ENCODE measurements around the gene FER.

Gene FER

DNA sequence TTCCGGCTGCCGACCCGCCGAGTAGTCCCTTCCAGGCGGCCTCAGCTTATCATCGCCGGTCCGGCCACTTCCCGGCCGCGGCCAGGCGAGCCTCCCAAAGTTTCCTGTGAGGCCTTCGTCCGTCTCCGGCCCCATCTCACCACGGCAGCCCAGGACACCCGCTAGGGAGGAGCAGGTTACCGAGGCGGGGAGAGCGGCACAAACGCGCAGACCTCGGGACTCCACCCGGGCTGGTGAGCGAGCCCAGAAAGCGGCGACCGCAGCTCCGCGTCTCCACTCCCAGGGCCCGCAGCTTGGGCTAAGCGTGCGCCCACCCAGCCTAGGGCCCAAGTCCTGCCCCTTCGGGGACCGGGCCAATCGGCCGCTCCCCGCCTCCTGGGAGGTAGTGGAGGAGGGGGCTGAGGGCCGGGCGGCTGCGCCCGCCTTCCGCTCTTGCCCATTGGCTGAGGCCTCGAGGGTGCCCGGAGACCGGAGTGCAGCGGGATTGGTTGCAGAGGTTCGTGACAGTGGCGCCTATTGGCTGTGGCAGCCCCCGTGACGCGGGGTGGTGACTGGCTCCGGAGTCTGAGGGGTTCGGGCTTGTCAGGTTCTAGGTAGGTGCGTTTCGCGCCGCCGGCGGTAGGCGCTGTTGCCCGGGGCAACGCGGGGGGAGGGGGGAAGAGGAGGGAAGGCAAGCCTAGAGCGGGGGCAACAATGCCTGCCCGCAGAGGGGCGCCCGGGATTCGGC is 867 bp downstream of the FER start:
- DNase-seq (ENCODE audit: low read depth in 1 of 2, low spot score in 1 of 2), result peak; percentile 70 to 92
- TF ChIP-seq SPI1 (IDR thresholded peaks at IDR 0.05; ENCODE audit: borderline replicate concordance, low read depth) (no peak), GABPA (IDR thresholded peaks at IDR 0.05; ENCODE audit: low read depth) (no peak), POLR2AphosphoS5 (IDR thresholded peaks at IDR 0.05; ENCODE audit: low read depth) (0 out of 2 replicates have a peak, but pooled peaks have one; percentile 36)
- TF ChIP-seq, protein P1, sequence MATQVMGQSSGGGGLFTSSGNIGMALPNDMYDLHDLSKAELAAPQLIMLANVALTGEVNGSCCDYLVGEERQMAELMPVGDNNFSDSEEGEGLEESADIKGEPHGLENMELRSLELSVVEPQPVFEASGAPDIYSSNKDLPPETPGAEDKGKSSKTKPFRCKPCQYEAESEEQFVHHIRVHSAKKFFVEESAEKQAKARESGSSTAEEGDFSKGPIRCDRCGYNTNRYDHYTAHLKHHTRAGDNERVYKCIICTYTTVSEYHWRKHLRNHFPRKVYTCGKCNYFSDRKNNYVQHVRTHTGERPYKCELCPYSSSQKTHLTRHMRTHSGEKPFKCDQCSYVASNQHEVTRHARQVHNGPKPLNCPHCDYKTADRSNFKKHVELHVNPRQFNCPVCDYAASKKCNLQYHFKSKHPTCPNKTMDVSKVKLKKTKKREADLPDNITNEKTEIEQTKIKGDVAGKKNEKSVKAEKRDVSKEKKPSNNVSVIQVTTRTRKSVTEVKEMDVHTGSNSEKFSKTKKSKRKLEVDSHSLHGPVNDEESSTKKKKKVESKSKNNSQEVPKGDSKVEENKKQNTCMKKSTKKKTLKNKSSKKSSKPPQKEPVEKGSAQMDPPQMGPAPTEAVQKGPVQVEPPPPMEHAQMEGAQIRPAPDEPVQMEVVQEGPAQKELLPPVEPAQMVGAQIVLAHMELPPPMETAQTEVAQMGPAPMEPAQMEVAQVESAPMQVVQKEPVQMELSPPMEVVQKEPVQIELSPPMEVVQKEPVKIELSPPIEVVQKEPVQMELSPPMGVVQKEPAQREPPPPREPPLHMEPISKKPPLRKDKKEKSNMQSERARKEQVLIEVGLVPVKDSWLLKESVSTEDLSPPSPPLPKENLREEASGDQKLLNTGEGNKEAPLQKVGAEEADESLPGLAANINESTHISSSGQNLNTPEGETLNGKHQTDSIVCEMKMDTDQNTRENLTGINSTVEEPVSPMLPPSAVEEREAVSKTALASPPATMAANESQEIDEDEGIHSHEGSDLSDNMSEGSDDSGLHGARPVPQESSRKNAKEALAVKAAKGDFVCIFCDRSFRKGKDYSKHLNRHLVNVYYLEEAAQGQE (IDR thresholded peaks at IDR 0.05; ENCODE audit: insufficient replicate concordance, low read depth), result no peak
- TF ChIP-seq, protein P2, sequence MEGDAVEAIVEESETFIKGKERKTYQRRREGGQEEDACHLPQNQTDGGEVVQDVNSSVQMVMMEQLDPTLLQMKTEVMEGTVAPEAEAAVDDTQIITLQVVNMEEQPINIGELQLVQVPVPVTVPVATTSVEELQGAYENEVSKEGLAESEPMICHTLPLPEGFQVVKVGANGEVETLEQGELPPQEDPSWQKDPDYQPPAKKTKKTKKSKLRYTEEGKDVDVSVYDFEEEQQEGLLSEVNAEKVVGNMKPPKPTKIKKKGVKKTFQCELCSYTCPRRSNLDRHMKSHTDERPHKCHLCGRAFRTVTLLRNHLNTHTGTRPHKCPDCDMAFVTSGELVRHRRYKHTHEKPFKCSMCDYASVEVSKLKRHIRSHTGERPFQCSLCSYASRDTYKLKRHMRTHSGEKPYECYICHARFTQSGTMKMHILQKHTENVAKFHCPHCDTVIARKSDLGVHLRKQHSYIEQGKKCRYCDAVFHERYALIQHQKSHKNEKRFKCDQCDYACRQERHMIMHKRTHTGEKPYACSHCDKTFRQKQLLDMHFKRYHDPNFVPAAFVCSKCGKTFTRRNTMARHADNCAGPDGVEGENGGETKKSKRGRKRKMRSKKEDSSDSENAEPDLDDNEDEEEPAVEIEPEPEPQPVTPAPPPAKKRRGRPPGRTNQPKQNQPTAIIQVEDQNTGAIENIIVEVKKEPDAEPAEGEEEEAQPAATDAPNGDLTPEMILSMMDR (IDR thresholded peaks at IDR 0.05; ENCODE audit: insufficient read depth, low read length), result no peak
- Histone ChIP-seq H3K27ac (replicated peaks) (peak overlapping the region; percentile 69), H3K4me3 (replicated peaks; ENCODE audit: insufficient read depth, low read length) (peak overlapping the region; percentile 86), H3K27me3 (ENCODE audit: insufficient read depth, poor library complexity, severe bottlenecking) (no peaks in the 10 kb centered on the region)

DNA sequence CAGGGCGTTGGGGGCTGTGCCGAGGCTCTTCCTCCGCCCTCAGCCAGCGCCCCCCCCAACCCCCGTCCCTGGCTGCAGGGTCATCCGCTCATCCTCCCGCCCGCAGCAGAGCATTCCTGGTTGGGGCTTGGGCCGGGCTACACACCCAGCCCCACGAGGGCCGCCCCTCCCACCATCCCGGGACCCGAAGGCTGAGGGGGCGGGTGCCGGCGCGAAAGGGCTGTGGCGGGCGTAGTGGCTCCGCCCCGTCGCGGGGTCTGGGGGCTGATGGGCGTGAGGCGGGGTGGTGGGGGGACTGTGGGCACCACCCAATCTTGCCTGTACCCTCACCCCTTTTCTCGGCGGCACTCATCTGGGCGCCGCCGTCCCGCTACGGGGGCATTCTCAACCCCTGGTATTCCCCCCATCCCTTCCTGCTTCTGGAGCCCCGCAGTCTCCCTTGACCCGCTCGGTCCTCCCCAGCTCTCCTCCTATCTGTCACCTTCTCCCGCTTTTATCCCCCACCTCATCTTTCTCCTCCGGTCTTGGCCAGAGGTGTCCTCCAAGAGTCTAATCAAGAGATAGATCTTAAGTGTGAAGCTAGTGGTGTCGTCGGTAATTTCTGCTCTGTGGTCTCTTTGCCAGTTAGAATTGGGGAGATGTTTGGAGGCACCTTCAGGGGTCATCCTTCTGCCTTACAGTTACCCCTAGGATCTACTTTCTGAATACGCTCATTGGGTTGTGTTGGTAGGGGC is 1.6 kb downstream of the FER start:
- Histone ChIP-seq H3K27ac (replicated peaks) (no peak overlapping the region; the same call in 1 of the 2 replicates), H3K4me3 (replicated peaks; ENCODE audit: insufficient read depth, low read length) (peak overlapping the region; percentile 86), H3K27me3 (ENCODE audit: insufficient read depth, poor library complexity, severe bottlenecking) (no peaks in the 10 kb centered on the region)
- TF ChIP-seq, protein P1 (IDR thresholded peaks at IDR 0.05; ENCODE audit: insufficient replicate concordance, low read depth), result no peak
- TF ChIP-seq SPI1 (IDR thresholded peaks at IDR 0.05; ENCODE audit: borderline replicate concordance, low read depth) (no peak), POLR2AphosphoS5 (IDR thresholded peaks at IDR 0.05; ENCODE audit: low read depth) (no peak), GABPA (IDR thresholded peaks at IDR 0.05; ENCODE audit: low read depth) (no peak)
- TF ChIP-seq, protein P2 (IDR thresholded peaks at IDR 0.05; ENCODE audit: insufficient read depth, low read length), result no peak
- no peak for DNase-seq (ENCODE audit: low read depth in 1 of 2, low spot score in 1 of 2)

DNA sequence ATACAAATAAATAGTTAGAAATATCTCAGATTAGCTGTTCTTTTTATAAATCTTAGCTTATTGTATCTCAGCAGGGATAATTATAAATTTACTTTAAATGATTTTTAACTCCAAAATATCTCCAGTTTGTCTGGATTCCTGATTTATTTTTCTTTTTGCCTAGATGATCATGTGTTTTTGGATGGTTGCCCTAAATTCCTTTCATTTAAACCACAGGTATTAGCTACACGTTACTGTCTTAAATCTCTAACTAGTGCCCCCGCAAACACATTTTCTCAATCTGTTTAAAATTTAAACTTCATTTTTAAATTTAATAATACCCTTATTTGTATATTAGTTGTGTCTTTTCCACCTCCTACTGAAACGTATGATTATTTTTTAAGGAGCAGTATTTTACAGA is 5.6 kb downstream of the FER start:
- TF ChIP-seq, protein P1 (IDR thresholded peaks at IDR 0.05; ENCODE audit: insufficient replicate concordance, low read depth), result no peak
- TF ChIP-seq, protein P2 (IDR thresholded peaks at IDR 0.05; ENCODE audit: insufficient read depth, low read length), result no peak

More for the DNA sequence above, 5.6 kb downstream of the FER start:
- no peak for DNase-seq (ENCODE audit: low read depth in 1 of 2, low spot score in 1 of 2)
- H3K4me3 ChIP-seq (replicated peaks; ENCODE audit: insufficient read depth, low read length), result no peak overlapping the region
- H3K27me3 ChIP-seq (ENCODE audit: insufficient read depth, poor library complexity, severe bottlenecking), result no peaks in the 10 kb centered on the region
- no peak overlapping the region for H3K27ac ChIP-seq (replicated peaks)

Data from HL-60 (cell line).